ENCODE data around the gene RNF115. TPM values are rescaled to one million over a fixed set of nuclear protein-coding genes. Genes with fewer than 3 reads are reported as not detected.
"Not testable (repeated sequence)": the region's sequence is repeated elsewhere in the genome, so short reads cannot be mapped to it uniquely, and the experiment has no call there.

Gene RNF115
- total RNA-seq, 4 donors from 2014 or later = 23.7 to 24.9 (median 23.8) TPM

GRCh38 chr1:145720878-145721671 lies 102.8 kb downstream of the RNF115 start:
- Histone ChIP-seq H3K27ac (no peak overlapping the region), H3K4me3 (peak overlapping the region in 3 of 4 donors; percentile 0 to 36 (median 22)), H3K36me3 (no peaks in the 10 kb centered on the region), H3K9me3 (no peaks in the 10 kb centered on the region), H3K27me3 (peaks cover 0 to 6% of the 10 kb centered on the region in 2 donors), H3K4me1 (peaks cover 0 to 18% (median 0%) of the 10 kb centered on the region in 4 donors)
- peak; percentile 43 to 50 for DNase-seq (ENCODE audit: low spot score in 2 of 2)
- TF ChIP-seq, protein P1, sequence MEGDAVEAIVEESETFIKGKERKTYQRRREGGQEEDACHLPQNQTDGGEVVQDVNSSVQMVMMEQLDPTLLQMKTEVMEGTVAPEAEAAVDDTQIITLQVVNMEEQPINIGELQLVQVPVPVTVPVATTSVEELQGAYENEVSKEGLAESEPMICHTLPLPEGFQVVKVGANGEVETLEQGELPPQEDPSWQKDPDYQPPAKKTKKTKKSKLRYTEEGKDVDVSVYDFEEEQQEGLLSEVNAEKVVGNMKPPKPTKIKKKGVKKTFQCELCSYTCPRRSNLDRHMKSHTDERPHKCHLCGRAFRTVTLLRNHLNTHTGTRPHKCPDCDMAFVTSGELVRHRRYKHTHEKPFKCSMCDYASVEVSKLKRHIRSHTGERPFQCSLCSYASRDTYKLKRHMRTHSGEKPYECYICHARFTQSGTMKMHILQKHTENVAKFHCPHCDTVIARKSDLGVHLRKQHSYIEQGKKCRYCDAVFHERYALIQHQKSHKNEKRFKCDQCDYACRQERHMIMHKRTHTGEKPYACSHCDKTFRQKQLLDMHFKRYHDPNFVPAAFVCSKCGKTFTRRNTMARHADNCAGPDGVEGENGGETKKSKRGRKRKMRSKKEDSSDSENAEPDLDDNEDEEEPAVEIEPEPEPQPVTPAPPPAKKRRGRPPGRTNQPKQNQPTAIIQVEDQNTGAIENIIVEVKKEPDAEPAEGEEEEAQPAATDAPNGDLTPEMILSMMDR (IDR thresholded peaks at IDR 0.05) = peak; percentile 85 to 94 (median 93)
- TF ChIP-seq POLR2A (IDR thresholded peaks at IDR 0.05) = no peak
- 7 to 8% methylated on average over 13 to 47 of the region's 47 CpGs for WGBS, 2 donors

DNA sequence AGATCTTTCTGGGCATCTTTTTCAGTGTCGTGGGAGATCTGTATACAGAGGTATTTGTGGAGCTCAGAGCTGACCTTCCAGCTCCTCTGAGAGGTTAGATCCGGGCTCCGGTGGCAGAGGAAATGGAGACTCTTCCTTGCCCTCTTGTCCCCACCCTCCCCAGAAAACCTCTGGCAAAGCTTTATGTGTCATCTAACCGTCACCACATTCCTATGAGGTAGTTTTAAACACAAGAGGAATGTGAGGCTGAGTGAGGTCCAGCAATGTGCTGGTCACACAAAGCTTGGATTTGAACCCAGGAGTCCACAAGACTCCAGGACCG lies 103.4 kb downstream of the RNF115 start:
- Histone ChIP-seq H3K4me3 (peak overlapping the region in 1 of 4 donors; percentile 0), H3K27me3 (peaks cover 0 to 6% of the 10 kb centered on the region in 2 donors), H3K36me3 (no peaks in the 10 kb centered on the region), H3K27ac (no peak overlapping the region), H3K9me3 (no peaks in the 10 kb centered on the region), H3K4me1 (peaks cover 0 to 18% (median 0%) of the 10 kb centered on the region in 4 donors)
- no peak for TF ChIP-seq EP300 (IDR thresholded peaks at IDR 0.05)
- TF ChIP-seq, protein P1 (IDR thresholded peaks at IDR 0.05) = no peak
- TF ChIP-seq POLR2A (IDR thresholded peaks at IDR 0.05) = no peak
- no peak for DNase-seq (ENCODE audit: low spot score in 2 of 2)
- 44 to 46% methylated on average over 3 to 5 of the region's 5 CpGs for WGBS, 2 donors

GRCh38 chr1:145719230-145720079 lies 104.4 kb downstream of the RNF115 start, which contains the start of gene CD160:
Gene CD160, plus strand, starts transcription at chr1:145719499. Its CDS starts 8,829 bp downstream, at chr1:145728328.
- Histone ChIP-seq H3K27ac (no peak within 1 kb of the TSS), H3K9me3 (no peaks in the 10 kb centered on the region), H3K36me3 (no peaks in the 10 kb centered on the region), H3K27me3 (peaks cover 0 to 6% of the 10 kb centered on the region in 2 donors), H3K4me3 (no peak within 1 kb of the TSS), H3K4me1 (peaks cover 0 to 18% (median 0%) of the 10 kb centered on the region in 4 donors)
- TF ChIP-seq EP300 (IDR thresholded peaks at IDR 0.05) (no peak), POLR2A (IDR thresholded peaks at IDR 0.05) (no peak)
- TF ChIP-seq, protein P1 (IDR thresholded peaks at IDR 0.05) = no peak
- DNase-seq (ENCODE audit: low spot score in 2 of 2) = no peak
- WGBS, 2 donors = 84 to 85% methylated on average over 12 of the region's 12 CpGs

- not testable (repeated sequence) for DNase-seq (ENCODE audit: low spot score in 2 of 2); H3K4me3 ChIP-seq; H3K9me3 ChIP-seq; H3K27me3 ChIP-seq; H3K36me3 ChIP-seq; H3K27ac ChIP-seq
- WGBS, 2 donors = 91 to 93% methylated on average over 5 of the region's 5 CpGs
- peaks cover 0 to 18% (median 0%) of the 10 kb centered on the region in 4 donors for H3K4me1 ChIP-seq
Observed at GRCh38 chr1:145718465-145718864, 105.4 kb downstream of the RNF115 start.

GRCh38 chr1:145717833-145718232 lies 106.1 kb downstream of the RNF115 start:
- no peak overlapping the region for H3K27ac ChIP-seq
- no peak overlapping the region for H3K4me3 ChIP-seq
- 71 to 83% methylated on average over 1 of the region's 1 CpG for WGBS, 2 donors
- no peak for DNase-seq (ENCODE audit: low spot score in 2 of 2)
- H3K9me3 ChIP-seq = no peaks in the 10 kb centered on the region
- H3K36me3 ChIP-seq = no peaks in the 10 kb centered on the region
- TF ChIP-seq, protein P1 (IDR thresholded peaks at IDR 0.05) = no peak
- TF ChIP-seq POLR2A (IDR thresholded peaks at IDR 0.05) (no peak), EP300 (IDR thresholded peaks at IDR 0.05) (no peak)
- peaks cover 0 to 6% of the 10 kb centered on the region in 2 donors for H3K27me3 ChIP-seq
- peaks cover 0 to 18% (median 0%) of the 10 kb centered on the region in 4 donors for H3K4me1 ChIP-seq

Measured in tibial nerve (tissue), 4 donors.